ENCODE measurements around the gene CCM2.

DNA sequence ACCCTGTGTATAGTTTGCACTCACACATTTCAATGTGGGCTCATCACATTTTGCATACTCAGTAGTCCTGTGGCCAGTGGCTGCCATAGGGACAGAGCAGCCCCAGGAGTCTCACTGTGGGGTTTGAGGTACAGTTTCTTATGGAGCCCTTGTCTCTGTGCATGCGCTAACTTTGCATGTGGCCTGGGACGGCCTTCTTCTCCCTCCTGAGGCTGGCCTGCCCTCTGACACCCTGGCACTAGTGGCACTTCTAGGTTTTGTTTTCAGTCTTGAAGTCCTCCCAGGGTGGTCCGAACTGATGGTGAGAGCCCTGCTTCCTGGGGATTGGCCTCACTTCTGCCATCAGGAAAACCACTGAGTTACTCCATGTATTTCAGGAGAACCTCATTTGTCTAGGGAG is 67.6 kb downstream of the CCM2 start:
- TF ChIP-seq, protein P1, sequence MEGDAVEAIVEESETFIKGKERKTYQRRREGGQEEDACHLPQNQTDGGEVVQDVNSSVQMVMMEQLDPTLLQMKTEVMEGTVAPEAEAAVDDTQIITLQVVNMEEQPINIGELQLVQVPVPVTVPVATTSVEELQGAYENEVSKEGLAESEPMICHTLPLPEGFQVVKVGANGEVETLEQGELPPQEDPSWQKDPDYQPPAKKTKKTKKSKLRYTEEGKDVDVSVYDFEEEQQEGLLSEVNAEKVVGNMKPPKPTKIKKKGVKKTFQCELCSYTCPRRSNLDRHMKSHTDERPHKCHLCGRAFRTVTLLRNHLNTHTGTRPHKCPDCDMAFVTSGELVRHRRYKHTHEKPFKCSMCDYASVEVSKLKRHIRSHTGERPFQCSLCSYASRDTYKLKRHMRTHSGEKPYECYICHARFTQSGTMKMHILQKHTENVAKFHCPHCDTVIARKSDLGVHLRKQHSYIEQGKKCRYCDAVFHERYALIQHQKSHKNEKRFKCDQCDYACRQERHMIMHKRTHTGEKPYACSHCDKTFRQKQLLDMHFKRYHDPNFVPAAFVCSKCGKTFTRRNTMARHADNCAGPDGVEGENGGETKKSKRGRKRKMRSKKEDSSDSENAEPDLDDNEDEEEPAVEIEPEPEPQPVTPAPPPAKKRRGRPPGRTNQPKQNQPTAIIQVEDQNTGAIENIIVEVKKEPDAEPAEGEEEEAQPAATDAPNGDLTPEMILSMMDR (IDR thresholded peaks at IDR 0.05; ENCODE audit: insufficient read depth, low read depth, low read length): no peak
- TF ChIP-seq EZH2 (IDR thresholded peaks at IDR 0.05; ENCODE audit: insufficient read depth, low read length): no peak

Data from astrocyte (in vitro differentiated cells and primary cell).